SK-N-SH treated with all-trans-retinoic acid at 6 μM for 48 hours (cell line): ENCODE data around the gene SUCLG1.
A peak's percentile ranks its signal among the peaks of the same experiment; 100 is the strongest.

Experiments
- ATAC-seq: fragments of 200-7000 bp; cut with Tn5 transposase; 3 replicates; pipeline ENCODE4 v1.9.1; 2020; ENCODE audit warnings: mild to moderate bottlenecking, moderate library complexity
- ARNTL ChIP-seq: fragments of 450-650 bp; formaldehyde crosslinking; IDR thresholded peaks from 2 replicates; pipeline ENCODE4 v1.5.0; 2020; ENCODE audit warnings: low read depth, mild to moderate bottlenecking, moderate library complexity, borderline replicate concordance
- BACH2 ChIP-seq: fragments of 250-450 bp; sonication (Bioruptor Pico); IDR thresholded peaks from 2 replicates; pipeline ENCODE4 v1.9.0; 2021; ENCODE audit warnings: mild to moderate bottlenecking, borderline replicate concordance
- CREB5 ChIP-seq: fragments of 250-450 bp; sonication (Bioruptor Pico); IDR thresholded peaks from 2 replicates; pipeline ENCODE4 v1.5.1; 2020; ENCODE audit warnings: low read depth, mild to moderate bottlenecking, moderate library complexity
- CSDC2 ChIP-seq: fragments of 250-450 bp; sonication (Bioruptor Pico); IDR thresholded peaks from 2 replicates; pipeline ENCODE4 v1.5.0; 2020; ENCODE audit warnings: mild to moderate bottlenecking, moderate library complexity
- CSRNP3 ChIP-seq: fragments of 250-450 bp; sonication (Bioruptor Pico); IDR thresholded peaks from 2 replicates; pipeline ENCODE4 v1.5.1; 2021; ENCODE audit warnings: mild to moderate bottlenecking, moderate library complexity
- ESRRG ChIP-seq: fragments of 250-450 bp; sonication (Bioruptor Pico); IDR thresholded peaks from 2 replicates; pipeline ENCODE4 v1.6.1; 2021; ENCODE audit warnings: mild to moderate bottlenecking
- GLIS3 ChIP-seq: fragments of 250-450 bp; sonication (Bioruptor Pico); IDR thresholded peaks from 2 replicates; pipeline ENCODE4 v1.5.0; 2020; ENCODE audit warnings: mild to moderate bottlenecking, moderate library complexity
- ISL1 ChIP-seq: fragments of 250-450 bp; sonication (Bioruptor Pico); IDR thresholded peaks from 2 replicates; pipeline ENCODE4 v2.1.2; 2022; ENCODE audit warnings: mild to moderate bottlenecking, moderate library complexity
- OSR1 ChIP-seq: fragments of 250-450 bp; sonication (Bioruptor Pico); IDR thresholded peaks from 2 replicates; pipeline ENCODE4 v1.8.0; 2022; ENCODE audit warnings: moderate library complexity, mild to moderate bottlenecking, inconsistent platforms
- PATZ1 ChIP-seq: fragments of 250-450 bp; sonication (Bioruptor Pico); IDR thresholded peaks from 2 replicates; pipeline ENCODE4 v1.8.0; 2020; ENCODE audit warnings: mild to moderate bottlenecking, moderate library complexity, borderline replicate concordance
- POU6F1 ChIP-seq: fragments of 250-450 bp; sonication (Bioruptor Pico); IDR thresholded peaks from 2 replicates; pipeline ENCODE4 v1.8.0; 2021; ENCODE audit warnings: low read depth, mild to moderate bottlenecking, moderate library complexity, borderline replicate concordance
- PPARA ChIP-seq: fragments of 250-450 bp; sonication (Bioruptor Pico); IDR thresholded peaks from 2 replicates; pipeline ENCODE4 v1.5.0; 2020; ENCODE audit warnings: mild to moderate bottlenecking, borderline replicate concordance
- RARB ChIP-seq: fragments of 250-450 bp; sonication (Bioruptor Pico); IDR thresholded peaks from 2 replicates; pipeline ENCODE4 v1.8.0; 2021; ENCODE audit warnings: mild to moderate bottlenecking, moderate library complexity
- SNAI2 ChIP-seq: fragments of 250-450 bp; sonication (Bioruptor Pico); IDR thresholded peaks from 2 replicates; pipeline ENCODE4 v1.5.0; 2020; ENCODE audit warnings: mild to moderate bottlenecking, moderate library complexity
- TCF4 ChIP-seq: fragments of 250-450 bp; sonication (Bioruptor Pico); IDR thresholded peaks from 2 replicates; pipeline ENCODE4 v1.8.0; 2021; ENCODE audit warnings: mild to moderate bottlenecking, moderate library complexity, borderline replicate concordance
- TOX ChIP-seq: fragments of 250-450 bp; sonication (Bioruptor Pico); IDR thresholded peaks from 2 replicates; pipeline ENCODE4 v1.8.0; 2021; ENCODE audit warnings: mild to moderate bottlenecking, moderate library complexity, borderline replicate concordance
- ZC3H10 ChIP-seq: fragments of 250-450 bp; sonication (Bioruptor Pico); IDR thresholded peaks from 2 replicates; pipeline ENCODE4 v1.5.1; 2021; ENCODE audit warnings: mild to moderate bottlenecking, moderate library complexity
- ZFP3 ChIP-seq: fragments of 250-450 bp; sonication (Bioruptor Pico); IDR thresholded peaks from 2 replicates; pipeline ENCODE4 v1.5.0; 2020; ENCODE audit warnings: mild to moderate bottlenecking, moderate library complexity
- ZFP30 ChIP-seq: fragments of 450-650 bp; formaldehyde crosslinking; IDR thresholded peaks from 2 replicates; pipeline ENCODE4 v1.5.0; 2022; ENCODE audit warnings: mild to moderate bottlenecking, moderate library complexity
- ZNF565 ChIP-seq: fragments of 450-650 bp; formaldehyde crosslinking; conservative IDR thresholded peaks from 2 replicates; pipeline ENCODE4 v1.5.0; 2020; ENCODE audit warnings: low read depth, mild to moderate bottlenecking, moderate library complexity
- ZNF70 ChIP-seq: fragments of 450-650 bp; formaldehyde crosslinking; IDR thresholded peaks from 2 replicates; pipeline ENCODE4 v1.5.0; 2020; ENCODE audit warnings: mild to moderate bottlenecking, moderate library complexity
- ZNF8 ChIP-seq: fragments of 450-650 bp; formaldehyde crosslinking; IDR thresholded peaks from 2 replicates; pipeline ENCODE4 v1.5.0; 2020; ENCODE audit warnings: mild to moderate bottlenecking, moderate library complexity

Gene SUCLG1

GRCh38 chr2:84427235-84428138 lies 31.6 kb downstream of the SUCLG1 start:
- TF ChIP-seq RARB (CRISPR knock-in tag) (no peak), CSDC2 (CRISPR knock-in tag) (no peak), SNAI2 (CRISPR knock-in tag) (no peak), ZNF565 (CRISPR knock-in tag) (no peak), TOX (CRISPR knock-in tag) (no peak), PATZ1 (CRISPR knock-in tag) (no peak), ZC3H10 (CRISPR knock-in tag) (no peak), GLIS3 (CRISPR knock-in tag) (no peak), ARNTL (no peak), POU6F1 (CRISPR knock-in tag) (no peak), PPARA (CRISPR knock-in tag) (no peak), ISL1 (CRISPR knock-in tag) (no peak), ESRRG (no peak), TCF4 (no peak), OSR1 (CRISPR knock-in tag) (no peak), ZFP30 (CRISPR knock-in tag) (no peak), CREB5 (CRISPR knock-in tag) (no peak), ZNF8 (CRISPR knock-in tag) (no peak), ZFP3 (no peak)
- ATAC-seq = no peak

- TF ChIP-seq SNAI2 (CRISPR knock-in tag) (no peak), CREB5 (CRISPR knock-in tag) (no peak), CSDC2 (CRISPR knock-in tag) (no peak), ZNF70 (CRISPR knock-in tag) (no peak), RARB (CRISPR knock-in tag) (no peak), ARNTL (no peak), GLIS3 (CRISPR knock-in tag) (no peak), ZFP30 (CRISPR knock-in tag) (no peak), BACH2 (CRISPR knock-in tag) (no peak), OSR1 (CRISPR knock-in tag) (no peak), POU6F1 (CRISPR knock-in tag) (no peak), ZNF565 (CRISPR knock-in tag) (no peak), PPARA (CRISPR knock-in tag) (no peak), ZFP3 (no peak)
- ATAC-seq = no peak
These were observed 33.8 kb downstream of the SUCLG1 start for GRCh38 chr2:84425310-84425709.

- 0 out of 3 replicates have a peak, but pooled peaks have one; percentile 43 for ATAC-seq
- TF ChIP-seq PATZ1 (CRISPR knock-in tag) (no peak), CREB5 (CRISPR knock-in tag) (no peak), CSRNP3 (no peak), ISL1 (CRISPR knock-in tag) (no peak), ZNF565 (CRISPR knock-in tag) (no peak), OSR1 (CRISPR knock-in tag) (no peak), PPARA (CRISPR knock-in tag) (no peak), TOX (CRISPR knock-in tag) (no peak)
These were observed 34.9 kb downstream of the SUCLG1 start for GRCh38 chr2:84424152-84424551.
